GM23338 (cell line): Measurements from ENCODE around the gene CHST15. TPM values are rescaled to one million over a fixed set of nuclear protein-coding genes. Genes with fewer than 3 reads are reported as not detected.

Experiments used
- ATAC-seq: fragments of 200-7000 bp; cut with Tn5 transposase; 3 replicates; pipeline ENCODE4 v1.9.1; 2020
- DNase-seq: peaks from one replicate; pipeline ENCODE4 v3.0.0-alpha.2; 2015; ENCODE audit warnings: low spot score
- H2AFZ ChIP-seq: fragments of 200-600 bp; sonication (generic); 2 replicates; pipeline ENCODE4 v1.8.0; 2016; ENCODE audit warnings: antibody characterized with exemption, mild to moderate bottlenecking, moderate library complexity
- H3F3A ChIP-seq: fragments of 200-600 bp; sonication (generic); replicated peaks from 2 replicates; pipeline ENCODE4 v1.8.0; 2017; ENCODE audit warnings: antibody characterized with exemption, mixed run types, low read depth
- H3K27ac ChIP-seq: fragments of 200-600 bp; sonication (generic); 2 replicates; pipeline ENCODE4 v1.6.1; 2016; ENCODE audit warnings: low read depth
- H3K27me3 ChIP-seq: fragments of 200-600 bp; sonication (generic); 2 replicates; pipeline ENCODE4 v1.8.0; 2016; ENCODE audit warnings: mild to moderate bottlenecking, mixed run types, moderate library complexity; ENCODE audit not compliant: insufficient read depth
- H3K36me3 ChIP-seq: fragments of 200-600 bp; sonication (generic); 2 replicates; pipeline ENCODE4 v1.8.0; 2016; ENCODE audit warnings: mild to moderate bottlenecking; ENCODE audit not compliant: insufficient read depth
- H3K4me1 ChIP-seq: fragments of 200-600 bp; sonication (generic); 2 replicates; pipeline ENCODE4 v1.8.0; 2016; ENCODE audit warnings: mild to moderate bottlenecking, moderate library complexity; ENCODE audit not compliant: insufficient read depth
- H3K4me2 ChIP-seq: fragments of 200-600 bp; sonication (generic); 2 replicates; pipeline ENCODE4 v1.7.1; 2017; ENCODE audit warnings: mixed run types
- H3K4me3 ChIP-seq: fragments of 200-600 bp; sonication (generic); 2 replicates; pipeline ENCODE4 v1.6.1; 2016; ENCODE audit warnings: mixed run types
- H3K79me2 ChIP-seq: fragments of 200-600 bp; sonication (generic); replicated peaks from 2 replicates; pipeline ENCODE4 v1.8.0; 2017; ENCODE audit warnings: mild to moderate bottlenecking; ENCODE audit not compliant: insufficient read depth
- H3K9me2 ChIP-seq: fragments of 200-600 bp; sonication (generic); 2 replicates; pipeline ENCODE4 v1.8.0; 2017; ENCODE audit not compliant: insufficient read depth
- H4K20me1 ChIP-seq: fragments of 200-600 bp; sonication (generic); replicated peaks from 2 replicates; pipeline ENCODE4 v1.8.0; 2017; ENCODE audit warnings: mild to moderate bottlenecking; ENCODE audit not compliant: insufficient read depth
- H3K27ac Mint-ChIP-seq: 2 replicates; pipeline ENCODE4 v1.8.0; 2020; ENCODE audit warnings: inconsistent platforms, mild to moderate bottlenecking, moderate library complexity, mixed read lengths
- H3K27me3 Mint-ChIP-seq: 3 replicates; pipeline ENCODE4 v1.8.0; 2022; ENCODE audit warnings: low read depth, mild to moderate bottlenecking, moderate library complexity, mixed read lengths, inconsistent platforms; ENCODE audit not compliant: insufficient read depth, poor library complexity
- H3K36me3 Mint-ChIP-seq: 3 replicates; pipeline ENCODE4 v1.8.0; 2021; ENCODE audit warnings: low read depth, mild to moderate bottlenecking, inconsistent platforms, moderate library complexity, mixed read lengths
- H3K4me1 Mint-ChIP-seq: 3 replicates; pipeline ENCODE4 v1.8.0; 2020; ENCODE audit warnings: mild to moderate bottlenecking, inconsistent platforms, mixed read lengths
- H3K4me3 Mint-ChIP-seq: 3 replicates; pipeline ENCODE4 v1.8.0; 2021; ENCODE audit warnings: moderate library complexity, mild to moderate bottlenecking, inconsistent platforms, mixed read lengths
- H3K9me3 Mint-ChIP-seq: 3 replicates; pipeline ENCODE4 v1.8.0; 2020; ENCODE audit warnings: moderate library complexity, mild to moderate bottlenecking, inconsistent platforms, mixed read lengths
- CREB1 ChIP-seq: fragments of 250-450 bp; sonication (Bioruptor Pico); IDR thresholded peaks from 2 replicates; pipeline ENCODE4 v1.5.0; 2020; ENCODE audit warnings: low read depth, mild to moderate bottlenecking, moderate library complexity
- CTCF ChIP-seq, 2 experiments: fragments of 200-600 bp in 1 of 2; sonication (generic) in 1 of 2; conservative IDR thresholded peaks; 2 replicates each; pipeline versions ENCODE4 v1.5.1 to v1.6.1; 2016 to 2017; ENCODE audit warnings: antibody characterized with exemption in 2 of 2, low read depth in 2 of 2, mild to moderate bottlenecking in 2 of 2, moderate library complexity in 1 of 2
- ETS1 ChIP-seq: IDR thresholded peaks from 2 replicates; pipeline ENCODE4 v1.6.1; 2016; ENCODE audit warnings: antibody characterized with exemption
- EZH2 ChIP-seq: fragments of 200-600 bp; sonication (generic); IDR thresholded peaks from one replicate; pipeline ENCODE4 v1.8.0; 2017; ENCODE audit warnings: antibody characterized with exemption, mild to moderate bottlenecking, low read depth; ENCODE audit not compliant: unreplicated experiment
- JUNB ChIP-seq: IDR thresholded peaks from one replicate; pipeline ENCODE4 v1.6.1; 2016; ENCODE audit warnings: antibody characterized with exemption; ENCODE audit not compliant: unreplicated experiment
- POLR2AphosphoS5 ChIP-seq: IDR thresholded peaks from 2 replicates; pipeline ENCODE4 v1.6.1; 2016; ENCODE audit warnings: antibody characterized with exemption, low read depth
- REST ChIP-seq: IDR thresholded peaks from one replicate; pipeline ENCODE4 v1.6.1; 2018; ENCODE audit warnings: antibody characterized with exemption; ENCODE audit not compliant: unreplicated experiment
- STAT1 ChIP-seq: IDR thresholded peaks from one replicate; pipeline ENCODE4 v1.6.1; 2016; ENCODE audit warnings: antibody characterized with exemption; ENCODE audit not compliant: unreplicated experiment
- ZNF114 ChIP-seq: fragments of 250-450 bp; sonication (Bioruptor Pico); IDR thresholded peaks from 2 replicates; pipeline ENCODE4 v1.5.0; 2020; ENCODE audit warnings: mild to moderate bottlenecking, moderate library complexity
- ZNF462 ChIP-seq: fragments of 250-450 bp; sonication (Bioruptor Pico); IDR thresholded peaks from 2 replicates; pipeline ENCODE4 v1.5.0; 2020; ENCODE audit warnings: mild to moderate bottlenecking, moderate library complexity
- polyA plus RNA-seq: library from polyadenylated mRNA; unstranded; fragments of >200 nt; fragmentation: Nextera tagmentation; extraction: Ambion mirVana; gene quantifications from 2 replicates; pipeline ENCODE4 v1.2.1, GENCODE V29; 2016
- total RNA-seq: library from RNA; depleted of rRNA; stranded (reverse); fragments of >200 nt; shearing (Covaris generic); gene quantifications from 2 replicates; pipeline ENCODE4 v1.2.3, GENCODE V29; 2014

CHST15 gene
- total and polyA plus RNA-seq, 2 experiments from 2014 or later, result 2.6 to 11.2 TPM

GRCh38 chr10:124011464-124011863, 81.9 kb downstream of the CHST15 start (continued):
- TF ChIP-seq ETS1 (no peak), JUNB (no peak), POLR2AphosphoS5 (no peak), CTCF (conservative IDR thresholded peaks at IDR 0.05; ENCODE audit: low read depth in 2 of 2) (no peak)

GRCh38 chr10:124010563-124011131, 82.8 kb downstream of the CHST15 start:
- Histone ChIP-seq H3K4me3 (no peak overlapping the region), H3K27me3 (no peaks in the 10 kb centered on the region), H3K9me2 (no peaks in the 10 kb centered on the region), H3K79me2 (no peaks in the 10 kb centered on the region), H3K4me1 (peaks cover 8% of the 10 kb centered on the region; the same call in 1 of the 2 replicates), H2AFZ (no peak overlapping the region), H3K4me2 (no peak overlapping the region), H3K27ac (no peak overlapping the region), H4K20me1 (no peaks in the 10 kb centered on the region), H3K36me3 (no peaks in the 10 kb centered on the region), H3F3A (no peaks in the 10 kb centered on the region)
- Mint-ChIP-seq H3K4me1 (peaks cover 25% of the 10 kb centered on the region), H3K36me3 (peaks cover 35% of the 10 kb centered on the region), H3K4me3 (no peak overlapping the region), H3K27ac (no peak overlapping the region), H3K9me3 (peaks cover 15% of the 10 kb centered on the region), H3K27me3 (peaks cover 5% of the 10 kb centered on the region)
- no peak for TF ChIP-seq JUNB
- no peak for TF ChIP-seq ZNF462 (CRISPR knock-in tag)
- no peak for TF ChIP-seq EZH2
- TF ChIP-seq REST, result no peak
- TF ChIP-seq ZNF114 (CRISPR knock-in tag), result no peak
- 0 out of 2 replicates have a peak, but pooled peaks have one; percentile 36 for TF ChIP-seq CREB1 (CRISPR knock-in tag)
- no peak for TF ChIP-seq STAT1
- peak; percentile 97 for ATAC-seq
- peak; percentile 99 for DNase-seq
